Adrenal gland (tissue), 12 donors: Measurements from ENCODE around the gene ABCA4. TPM values are rescaled to one million over a fixed set of nuclear protein-coding genes. Genes with fewer than 3 reads are reported as not detected.

Experiments
- DNase-seq, 7 donors: peaks; one replicate each; pipeline ENCODE4 v3.0.0-alpha.2; 2019 to 2020
- H3K27ac ChIP-seq, 5 donors: fragments of 200-600 bp; sonication (generic) in 4 of 5; 1 replicate in 3 of 5; 2 replicates in 2 of 5; pipeline versions ENCODE4 v1.5.1 to v1.8.0; 2016 to 2020; ENCODE audit warnings: mild to moderate bottlenecking in 1 of 5
- H3K27me3 ChIP-seq: fragments of 200-600 bp; 2 replicates; pipeline ENCODE4 v1.8.0; 2021
- H3K36me3 ChIP-seq, 2 donors: fragments of 200-600 bp; replicated peaks in 1 of 2; 1 replicate in 1 of 2; 2 replicates in 1 of 2; pipeline versions ENCODE4 v1.5.1 to v1.8.0; 2018 to 2022
- H3K4me1 ChIP-seq, 2 donors: fragments of 200-600 bp; replicated peaks in 1 of 2; 1 replicate in 1 of 2; 2 replicates in 1 of 2; pipeline versions ENCODE4 v1.5.1 to v1.8.0; 2018 to 2021
- H3K4me3 ChIP-seq, 4 donors: fragments of 200-600 bp; sonication (generic) in 3 of 4; one replicate each; pipeline ENCODE4 v1.5.1; 2016 to 2018
- H3K9me3 ChIP-seq, 3 donors: fragments of 200-600 bp; sonication (generic) in 1 of 3; replicated peaks in 1 of 3; 1 replicate in 2 of 3; 2 replicates in 1 of 3; pipeline versions ENCODE4 v1.5.1 to v1.8.0; 2016 to 2021
- POLR2A ChIP-seq, 2 donors: fragments of 450-650 bp; IDR thresholded peaks; one replicate each; pipeline ENCODE4 v1.6.1; 2017; ENCODE audit warnings: antibody characterized with exemption in 2 of 2, mild to moderate bottlenecking in 2 of 2, moderate library complexity in 1 of 2
- WGBS, 4 donors: extraction: QIAGEN DNeasy Blood & Tissue Kit in 2 of 4; methylation state at CpG; one replicate each; pipeline versions ENCODE4 v1.1.5 to v1.1.7; 2013 to 2017; 5-methylcytosine and 5-hydroxymethylcytosine counted together
- intact Hi-C, 2 donors: fragments of 100-400 bp; cut with DNase I; formaldehyde crosslinking; loops; one replicate each; pipeline versions ENCODE4 v1.14.1 to v1.15.0; 2022 to 2023
- polyA plus RNA-seq, 3 donors: library from polyadenylated mRNA; stranded (reverse); fragments of 200-250 nt in 2 of 3; fragments of 350-450 nt in 1 of 3; fragmentation: Illumina TruSeq in 1 of 3; extraction: RNeasy Lipid Tissue Mini Kit (QIAGEN cat#74804) in 1 of 3; gene quantifications; one replicate each; pipeline ENCODE4 v1.2.3, GENCODE V29; 2013 to 2014
- total RNA-seq, 9 donors: library from RNA; depleted of rRNA in 4 of 9; stranded (reverse); fragments of >200 nt in 4 of 9; fragments of 120-200 nt in 1 of 9; fragmentation: NEBNext Ultra II Directional in 1 of 9; extraction: Animal tissue kit (Norgen Biotek cat#: 25700) in 1 of 9; gene quantifications; one replicate each; pipeline versions ENCODE4 v1.1.0 to v1.2.4, GENCODE V29; 2013 to 2023
- TF ChIP-seq, protein P1 (sequence below), 6 experiments: fragments of 450-650 bp in 4 of 6; fragments of 200-600 bp in 2 of 6; sonication (generic) in 1 of 6; IDR thresholded peaks; 1 replicate in 5 of 6; 2 replicates in 1 of 6; pipeline versions ENCODE4 v1.5.1 to v1.8.0; 2016 to 2021; ENCODE audit warnings: antibody characterized with exemption in 6 of 6, mild to moderate bottlenecking in 2 of 6, moderate library complexity in 1 of 6
- donor health status: healthy with polysubstance abuse.
- donor health status: Bipolar disorder and iron deficiency.
- donor health status: DM: yes; HTN: yes; CAD: no.
- donor health status: DM: no; HTN: no; CAD: no.
- donor health status: DM: no; HTN: no; CAD: no.
- donor health status: DM: yes; HTN: yes; CAD: no.

ABCA4 gene
- total and polyA plus RNA-seq, 12 donors = 0.04 to 1.9 (median 0.14) TPM; not detected in 1

DNA sequence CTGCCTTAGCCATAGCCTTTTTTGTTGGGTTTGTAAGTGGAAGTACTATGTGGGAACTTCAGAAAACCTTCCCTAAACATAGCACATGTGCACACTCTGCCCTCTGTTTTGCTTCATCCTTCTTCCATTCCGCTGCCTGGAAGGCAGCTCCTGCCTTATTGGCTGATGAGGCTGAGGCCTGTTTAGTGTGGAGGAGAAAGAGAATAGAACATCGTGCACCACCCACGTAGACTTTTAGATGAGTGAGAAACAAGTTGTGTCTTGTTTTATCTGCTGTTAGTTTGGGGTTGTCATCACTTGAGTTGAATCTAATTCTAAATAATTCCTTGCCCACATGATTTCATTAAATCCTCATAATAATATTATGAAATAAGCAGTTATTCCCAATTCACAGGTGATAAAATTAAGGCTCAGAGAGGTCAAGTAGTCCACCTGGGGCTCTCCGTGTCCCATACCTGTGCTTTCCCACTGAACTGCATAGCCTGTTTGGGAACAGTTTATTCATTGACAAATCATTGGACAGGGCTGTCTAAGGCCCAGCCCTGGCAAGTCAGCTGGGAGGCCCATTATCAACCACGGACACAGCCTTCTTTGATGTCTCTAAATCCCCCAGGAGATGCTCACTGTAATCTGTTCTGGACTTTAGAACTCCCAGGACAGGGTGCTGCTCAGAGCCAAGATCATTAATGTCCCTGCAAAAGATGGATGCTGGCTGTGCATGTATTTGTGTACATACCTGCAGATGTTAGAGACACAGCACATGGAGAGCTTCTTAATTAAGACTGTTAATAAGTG is 93.0 kb downstream of the ABCA4 start:
- no peaks in the 10 kb centered on the region for H3K9me3 ChIP-seq
- no peak for DNase-seq
- H3K4me3 ChIP-seq = no peak overlapping the region
- no peaks in the 10 kb centered on the region for H3K27me3 ChIP-seq
- H3K27ac ChIP-seq = no peak overlapping the region
- H3K36me3 ChIP-seq = no peaks in the 10 kb centered on the region
- WGBS, 4 donors = 83 to 95% (median 90%) methylated on average over 4 to 5 of the region's 5 CpGs
- peaks cover 0 to 5% of the 10 kb centered on the region in 2 donors for H3K4me1 ChIP-seq
- TF ChIP-seq POLR2A (IDR thresholded peaks at IDR 0.05) = no peak
- intact Hi-C loops = no loop called here

DNA sequence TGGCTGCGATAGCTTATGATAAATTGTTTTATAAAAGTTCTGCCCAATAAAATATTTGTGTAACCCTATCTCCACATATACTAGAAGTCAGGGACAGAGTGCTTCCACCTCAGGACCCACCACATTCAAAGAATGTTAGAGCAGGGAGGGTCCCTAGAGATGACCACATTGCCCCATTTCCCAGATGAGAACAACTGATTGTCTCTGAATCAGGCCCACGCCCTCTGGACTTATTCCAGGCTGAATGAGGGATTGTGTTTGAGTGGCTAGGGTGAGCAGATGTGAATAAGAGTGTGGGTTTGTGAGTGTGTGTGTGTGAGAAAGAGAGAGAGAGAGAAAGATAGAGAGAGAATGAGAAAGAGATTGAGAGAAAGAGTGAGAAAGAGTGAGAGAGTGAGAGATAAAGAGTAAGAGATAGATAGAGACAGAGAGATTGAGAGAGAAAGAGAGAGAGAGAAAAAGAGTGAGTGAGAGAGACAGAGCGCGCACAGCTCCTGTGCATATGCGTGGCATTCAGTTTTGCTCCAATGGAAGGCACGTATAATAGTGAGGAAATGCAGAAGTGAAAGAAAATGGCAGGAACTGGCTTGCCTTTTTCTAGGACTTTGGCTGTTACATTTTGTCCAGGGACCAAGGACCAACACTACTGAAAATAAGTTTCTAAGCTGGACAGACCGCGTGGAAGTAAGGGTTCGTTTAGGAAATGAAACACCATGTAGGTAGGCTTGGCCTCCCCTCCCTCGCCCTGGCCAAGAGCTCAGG is 94.1 kb downstream of the ABCA4 start:
- intact Hi-C loops = no loop called here
- no peak for DNase-seq
- Histone ChIP-seq H3K27ac (no peak overlapping the region), H3K4me1 (peaks cover 0 to 5% of the 10 kb centered on the region in 2 donors), H3K4me3 (no peak overlapping the region), H3K36me3 (no peaks in the 10 kb centered on the region), H3K27me3 (no peaks in the 10 kb centered on the region), H3K9me3 (no peaks in the 10 kb centered on the region)
- TF ChIP-seq, protein P1, sequence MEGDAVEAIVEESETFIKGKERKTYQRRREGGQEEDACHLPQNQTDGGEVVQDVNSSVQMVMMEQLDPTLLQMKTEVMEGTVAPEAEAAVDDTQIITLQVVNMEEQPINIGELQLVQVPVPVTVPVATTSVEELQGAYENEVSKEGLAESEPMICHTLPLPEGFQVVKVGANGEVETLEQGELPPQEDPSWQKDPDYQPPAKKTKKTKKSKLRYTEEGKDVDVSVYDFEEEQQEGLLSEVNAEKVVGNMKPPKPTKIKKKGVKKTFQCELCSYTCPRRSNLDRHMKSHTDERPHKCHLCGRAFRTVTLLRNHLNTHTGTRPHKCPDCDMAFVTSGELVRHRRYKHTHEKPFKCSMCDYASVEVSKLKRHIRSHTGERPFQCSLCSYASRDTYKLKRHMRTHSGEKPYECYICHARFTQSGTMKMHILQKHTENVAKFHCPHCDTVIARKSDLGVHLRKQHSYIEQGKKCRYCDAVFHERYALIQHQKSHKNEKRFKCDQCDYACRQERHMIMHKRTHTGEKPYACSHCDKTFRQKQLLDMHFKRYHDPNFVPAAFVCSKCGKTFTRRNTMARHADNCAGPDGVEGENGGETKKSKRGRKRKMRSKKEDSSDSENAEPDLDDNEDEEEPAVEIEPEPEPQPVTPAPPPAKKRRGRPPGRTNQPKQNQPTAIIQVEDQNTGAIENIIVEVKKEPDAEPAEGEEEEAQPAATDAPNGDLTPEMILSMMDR (IDR thresholded peaks at IDR 0.05) = no peak
- no peak for TF ChIP-seq POLR2A (IDR thresholded peaks at IDR 0.05)
- WGBS, 4 donors = 82 to 87% (median 84%) methylated on average over 10 of the region's 10 CpGs

DNA sequence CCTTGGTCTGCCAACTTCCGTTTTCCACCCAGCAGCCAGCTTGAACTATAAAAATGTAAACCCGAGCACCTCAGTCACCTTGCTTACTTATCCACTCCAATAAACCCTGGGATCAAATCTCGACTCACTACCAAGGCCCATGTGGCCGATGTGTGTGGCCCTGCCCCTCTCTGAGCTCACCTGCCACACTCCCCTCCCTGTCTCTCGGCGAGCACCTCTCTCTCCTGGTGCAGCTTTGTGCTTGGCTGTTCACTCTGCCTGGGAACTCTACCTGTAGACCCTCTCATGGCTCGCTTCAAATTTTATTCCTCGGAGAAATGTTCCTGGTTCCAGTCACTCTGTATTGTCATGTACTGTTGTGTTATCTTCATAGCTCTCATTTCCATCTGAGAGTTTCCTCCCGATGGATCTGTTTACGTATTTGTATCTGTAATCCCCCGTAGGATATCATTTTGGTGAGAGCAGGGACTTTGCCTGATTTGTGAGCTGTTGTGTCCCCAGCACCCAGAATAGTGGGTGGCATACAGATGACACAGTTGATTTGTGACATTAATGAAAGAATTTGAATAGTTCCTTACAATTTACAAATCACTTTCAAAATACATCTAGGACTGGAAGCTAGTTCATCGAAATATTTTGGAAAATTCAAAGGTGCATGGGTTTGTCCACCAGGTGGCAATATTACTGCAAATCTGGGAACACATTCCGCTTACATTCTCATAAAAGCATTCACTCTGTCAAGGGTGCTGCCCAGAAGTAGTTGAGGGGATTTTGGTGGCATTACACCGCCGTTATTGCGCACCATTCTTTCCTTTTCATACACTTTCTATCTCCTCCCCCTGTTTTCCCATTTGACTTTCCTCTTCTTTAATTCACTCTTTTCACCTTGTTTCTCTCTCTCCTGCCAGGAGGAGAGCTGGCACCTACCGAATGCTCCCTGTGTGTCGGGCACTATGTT is 95.3 kb downstream of the ABCA4 start:
- Histone ChIP-seq H3K4me1 (peaks cover 0 to 5% of the 10 kb centered on the region in 2 donors), H3K4me3 (no peak overlapping the region), H3K36me3 (no peaks in the 10 kb centered on the region), H3K9me3 (no peaks in the 10 kb centered on the region), H3K27ac (no peak overlapping the region), H3K27me3 (no peaks in the 10 kb centered on the region)
- 49 to 57% (median 52%) methylated on average over 18 of the region's 18 CpGs for WGBS, 4 donors
- TF ChIP-seq, protein P1 (IDR thresholded peaks at IDR 0.05) = peak; percentile 75 to 87 (median 80)
- TF ChIP-seq POLR2A (IDR thresholded peaks at IDR 0.05) = no peak
- intact Hi-C loops = no loop called here
- peak in 3 of 7 donors; percentile 52 to 67 (median 57) for DNase-seq

DNA sequence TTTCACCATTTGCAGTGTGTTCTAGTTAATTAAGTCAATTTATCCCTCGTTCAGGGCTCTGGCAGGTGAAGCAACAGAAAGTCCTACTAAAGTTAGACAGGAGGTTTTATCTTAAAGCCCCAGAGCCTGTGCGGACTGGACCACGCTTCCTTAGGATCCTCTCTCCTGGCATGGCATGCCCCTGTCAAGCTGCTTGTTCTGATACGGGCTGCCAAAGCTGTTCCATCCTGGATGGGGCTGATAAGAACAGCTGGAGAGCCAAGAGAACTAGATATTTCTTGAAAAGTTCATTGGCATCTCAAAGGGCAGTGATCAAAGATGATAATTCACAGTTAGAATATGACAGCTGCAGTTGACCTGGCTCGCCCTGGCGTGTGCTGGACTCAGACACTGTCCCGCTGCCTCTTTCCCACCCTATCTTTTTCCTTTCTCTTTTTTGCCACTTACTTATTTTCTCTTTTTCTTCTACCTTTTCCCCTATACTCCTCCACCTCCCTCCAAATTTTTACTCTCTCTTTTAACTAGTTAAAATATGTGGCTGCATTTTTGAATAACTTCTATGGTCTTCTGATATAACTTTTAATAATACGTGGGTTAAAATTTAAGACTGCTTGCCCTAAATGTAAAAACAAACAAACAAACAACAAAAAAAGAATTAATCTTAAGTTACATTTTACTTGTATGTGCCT is 96.7 kb downstream of the ABCA4 start:
- intact Hi-C loops = no loop called here
- DNase-seq = no peak
- TF ChIP-seq, protein P1 (IDR thresholded peaks at IDR 0.05) = no peak
- no peak for TF ChIP-seq POLR2A (IDR thresholded peaks at IDR 0.05)
- peaks cover 0 to 5% of the 10 kb centered on the region in 2 donors for H3K4me1 ChIP-seq
- no peaks in the 10 kb centered on the region for H3K27me3 ChIP-seq
- no peak overlapping the region for H3K27ac ChIP-seq
- WGBS, 4 donors = 68 to 84% (median 72%) methylated on average over 8 of the region's 8 CpGs
- no peak overlapping the region for H3K4me3 ChIP-seq
- no peaks in the 10 kb centered on the region for H3K36me3 ChIP-seq
- H3K9me3 ChIP-seq = no peaks in the 10 kb centered on the region
